PFSK-1 (cell line): ENCODE results near the gene CAND2.

Experiments used
- POLR2AphosphoS5 ChIP-seq: IDR thresholded peaks from 2 replicates; pipeline ENCODE4 v1.6.1; 2012; ENCODE audit warnings: low read depth, mild to moderate bottlenecking, control low read depth, low read length, moderate library complexity
- TAF1 ChIP-seq: IDR thresholded peaks from 2 replicates; pipeline ENCODE4 v1.6.1; 2012; ENCODE audit warnings: low read length, control low read depth, borderline replicate concordance; ENCODE audit not compliant: insufficient read depth

DNA sequence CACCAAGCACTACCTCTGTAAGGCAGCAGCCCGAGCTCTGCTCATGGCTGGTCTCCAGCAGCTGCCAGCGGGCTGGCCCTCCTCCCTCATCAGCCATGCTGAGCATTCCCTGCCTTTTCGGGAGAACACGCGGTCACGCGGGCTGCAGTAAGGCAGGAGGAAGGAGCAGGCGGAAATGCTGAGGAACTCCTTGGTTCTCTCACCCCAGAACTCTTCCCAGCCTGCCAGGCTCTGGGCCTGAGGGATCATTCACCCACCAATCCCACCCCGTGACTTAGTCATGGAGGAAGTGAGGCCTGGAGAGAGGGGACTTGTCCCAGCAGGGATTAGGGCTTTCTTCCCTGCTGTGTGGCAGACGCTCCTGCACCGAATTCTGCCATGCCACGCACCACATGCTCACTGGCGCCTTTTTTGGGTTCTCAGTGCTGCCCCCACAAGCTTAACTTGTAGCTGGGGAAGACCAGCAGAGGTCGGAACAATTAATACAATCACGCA lies 87.8 kb downstream of the CAND2 start:
- TF ChIP-seq POLR2AphosphoS5, result no peak
- no peak for TF ChIP-seq TAF1
